Activated CD4-positive, alpha-beta T cell treated with anti-CD3 and anti-CD28 coated beads, Interleukin-10, Interleukin-2, amounts not matched to agents 100 ng/mL and 50 ng/mL, durations not matched to agents 16 hours and 8 hours (primary cell): Measurements from ENCODE around the gene QPRT.
"Not testable (repeated sequence)": the region's sequence is repeated elsewhere in the genome, so short reads cannot be mapped to it uniquely, and the experiment has no call there.

ENCODE experiments used
- DNase-seq: peaks from one replicate; pipeline ENCODE4 v3.0.0-alpha.2; 2020

QPRT gene

DNA sequence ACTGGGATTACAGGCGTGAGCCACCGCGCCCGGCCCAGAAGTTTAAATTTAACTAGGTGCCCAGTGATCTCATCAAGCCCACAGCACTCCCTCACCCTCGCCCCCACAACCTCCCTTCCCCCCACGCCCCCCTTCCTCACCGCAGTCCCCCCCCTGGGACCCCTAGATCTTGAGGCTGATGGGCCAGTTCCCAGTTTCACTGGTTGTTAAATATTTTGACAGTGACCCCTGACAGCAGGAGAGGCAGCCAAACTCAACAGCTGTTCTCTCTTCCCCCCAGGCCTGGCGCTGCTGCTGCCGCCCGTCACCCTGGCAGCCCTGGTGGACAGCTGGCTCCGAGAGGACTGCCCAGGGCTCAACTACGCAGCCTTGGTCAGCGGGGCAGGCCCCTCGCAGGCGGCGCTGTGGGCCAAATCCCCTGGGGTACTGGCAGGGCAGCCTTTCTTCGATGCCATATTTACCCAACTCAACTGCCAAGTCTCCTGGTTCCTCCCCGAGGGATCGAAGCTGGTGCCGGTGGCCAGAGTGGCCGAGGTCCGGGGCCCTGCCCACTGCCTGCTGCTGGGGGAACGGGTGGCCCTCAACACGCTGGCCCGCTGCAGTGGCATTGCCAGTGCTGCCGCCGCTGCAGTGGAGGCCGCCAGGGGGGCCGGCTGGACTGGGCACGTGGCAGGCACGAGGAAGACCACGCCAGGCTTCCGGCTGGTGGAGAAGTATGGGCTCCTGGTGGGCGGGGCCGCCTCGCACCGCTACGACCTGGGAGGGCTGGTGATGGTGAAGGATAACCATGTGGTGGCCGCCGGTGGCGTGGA is 15.6 kb downstream of the QPRT start:
- DNase-seq, result no peak

DNA sequence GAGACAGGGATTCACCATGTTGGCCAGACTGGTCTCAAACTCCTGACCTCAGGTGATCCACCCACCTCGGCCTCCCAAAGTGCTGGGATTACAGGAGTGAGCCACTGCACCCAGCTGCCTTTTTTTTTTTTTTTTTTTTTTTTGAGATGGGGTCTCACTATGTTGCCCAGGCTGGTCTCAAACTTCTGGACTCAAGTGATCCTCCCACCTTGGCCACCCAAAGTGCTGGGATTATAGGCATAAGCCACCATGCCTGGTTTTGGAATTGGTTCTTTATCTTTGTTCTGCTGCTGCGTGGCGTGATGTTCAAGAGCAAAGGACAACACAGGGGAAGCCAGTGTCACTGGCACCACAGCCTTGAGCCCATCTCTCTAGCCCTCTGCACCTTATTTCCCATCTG is 16.7 kb downstream of the QPRT start:
- DNase-seq, result not testable (repeated sequence)

DNA sequence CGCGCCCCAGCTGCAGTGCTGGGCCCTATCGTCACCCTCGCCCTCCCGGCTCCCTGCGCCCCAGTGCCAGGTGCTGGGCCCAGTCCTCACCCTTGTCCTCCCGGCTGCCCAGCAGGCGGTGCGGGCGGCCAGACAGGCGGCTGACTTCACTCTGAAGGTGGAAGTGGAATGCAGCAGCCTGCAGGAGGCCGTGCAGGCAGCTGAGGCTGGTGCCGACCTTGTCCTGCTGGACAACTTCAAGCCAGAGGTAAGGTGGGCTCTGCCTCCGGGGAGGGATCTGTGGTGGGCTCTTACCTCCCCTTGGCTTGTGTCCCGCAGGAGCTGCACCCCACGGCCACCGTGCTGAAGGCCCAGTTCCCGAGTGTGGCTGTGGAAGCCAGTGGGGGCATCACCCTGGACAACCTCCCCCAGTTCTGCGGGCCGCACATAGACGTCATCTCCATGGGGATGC is 17.9 kb downstream of the QPRT start:
- no peak for DNase-seq

DNA sequence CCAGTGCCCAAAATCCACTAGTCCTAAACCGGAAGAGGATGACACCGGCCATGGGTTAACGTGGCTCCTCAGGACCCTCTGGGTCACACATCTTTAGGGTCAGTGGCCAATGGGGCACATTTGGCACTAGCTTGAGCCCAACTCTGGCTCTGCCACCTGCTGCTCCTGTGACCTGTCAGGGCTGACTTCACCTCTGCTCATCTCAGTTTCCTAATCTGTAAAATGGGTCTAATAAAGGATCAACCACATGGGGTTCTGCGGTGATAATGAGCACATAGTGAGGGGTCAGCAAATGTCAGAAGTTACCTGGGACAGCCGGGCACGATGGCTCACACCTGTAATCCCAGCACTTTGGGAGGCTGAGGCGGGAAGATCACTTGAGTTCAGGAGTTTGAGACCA is 18.4 kb downstream of the QPRT start:
- no peak for DNase-seq

DNA sequence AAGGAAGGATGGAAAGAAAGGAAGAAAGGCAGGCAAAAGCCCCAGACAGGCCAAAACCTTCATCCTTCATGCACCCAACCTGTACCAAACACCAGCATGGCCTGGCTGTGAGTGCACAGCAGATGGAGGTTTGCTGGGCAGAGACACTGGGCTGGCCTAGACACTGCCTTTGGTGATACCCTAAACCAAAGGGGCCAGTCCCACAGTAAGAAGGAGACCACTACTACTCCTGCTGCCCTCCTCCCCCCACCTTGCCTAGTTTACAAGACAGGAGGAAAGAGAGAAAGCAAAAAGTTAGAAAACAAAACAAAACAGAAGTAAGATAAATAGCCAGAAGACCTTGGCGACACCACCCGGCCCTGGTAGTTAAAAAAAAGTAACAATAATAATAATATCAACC is 19.1 kb downstream of the QPRT start:
- no peak for DNase-seq

DNA sequence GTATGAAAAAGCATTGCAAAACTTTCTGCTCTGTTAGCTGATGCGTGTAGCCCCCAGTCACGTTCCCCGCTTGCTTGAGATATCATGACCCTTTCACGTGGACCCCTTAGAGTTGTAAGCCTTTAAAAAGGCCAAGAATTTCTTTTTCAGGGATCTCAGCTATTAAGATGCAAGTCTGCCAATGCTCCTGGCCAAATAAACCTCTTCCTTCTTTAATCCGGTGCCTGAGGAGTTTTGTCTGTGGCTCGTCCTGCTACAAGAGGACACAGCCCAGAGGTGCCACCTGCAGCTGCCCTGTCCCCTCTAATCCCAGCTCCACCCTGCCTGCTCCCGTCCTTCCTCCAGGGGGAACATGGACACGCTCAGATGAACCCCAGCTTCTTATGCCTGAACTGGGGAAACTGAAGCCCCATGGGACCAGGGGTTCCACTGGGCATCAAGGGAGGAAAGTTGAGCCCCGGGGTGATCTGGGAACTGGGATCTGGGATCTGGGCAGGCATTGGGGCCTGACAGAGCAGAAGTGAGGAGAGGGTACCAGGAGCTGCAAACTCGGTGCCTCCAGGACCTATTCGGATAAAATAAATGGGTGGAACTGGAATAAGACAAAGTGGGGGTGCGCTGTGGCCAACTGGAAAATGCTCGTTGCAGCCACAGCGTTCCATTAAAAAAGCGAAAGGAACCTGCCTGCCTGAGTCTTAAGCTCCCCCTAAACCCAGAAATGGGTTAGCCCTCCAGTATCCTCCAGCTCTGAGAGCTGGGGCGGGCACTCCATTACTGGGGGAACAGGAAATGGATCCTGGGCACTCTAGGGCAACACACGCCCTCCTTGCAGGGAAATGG is 19.7 kb downstream of the QPRT start:
- DNase-seq, result no peak

DNA sequence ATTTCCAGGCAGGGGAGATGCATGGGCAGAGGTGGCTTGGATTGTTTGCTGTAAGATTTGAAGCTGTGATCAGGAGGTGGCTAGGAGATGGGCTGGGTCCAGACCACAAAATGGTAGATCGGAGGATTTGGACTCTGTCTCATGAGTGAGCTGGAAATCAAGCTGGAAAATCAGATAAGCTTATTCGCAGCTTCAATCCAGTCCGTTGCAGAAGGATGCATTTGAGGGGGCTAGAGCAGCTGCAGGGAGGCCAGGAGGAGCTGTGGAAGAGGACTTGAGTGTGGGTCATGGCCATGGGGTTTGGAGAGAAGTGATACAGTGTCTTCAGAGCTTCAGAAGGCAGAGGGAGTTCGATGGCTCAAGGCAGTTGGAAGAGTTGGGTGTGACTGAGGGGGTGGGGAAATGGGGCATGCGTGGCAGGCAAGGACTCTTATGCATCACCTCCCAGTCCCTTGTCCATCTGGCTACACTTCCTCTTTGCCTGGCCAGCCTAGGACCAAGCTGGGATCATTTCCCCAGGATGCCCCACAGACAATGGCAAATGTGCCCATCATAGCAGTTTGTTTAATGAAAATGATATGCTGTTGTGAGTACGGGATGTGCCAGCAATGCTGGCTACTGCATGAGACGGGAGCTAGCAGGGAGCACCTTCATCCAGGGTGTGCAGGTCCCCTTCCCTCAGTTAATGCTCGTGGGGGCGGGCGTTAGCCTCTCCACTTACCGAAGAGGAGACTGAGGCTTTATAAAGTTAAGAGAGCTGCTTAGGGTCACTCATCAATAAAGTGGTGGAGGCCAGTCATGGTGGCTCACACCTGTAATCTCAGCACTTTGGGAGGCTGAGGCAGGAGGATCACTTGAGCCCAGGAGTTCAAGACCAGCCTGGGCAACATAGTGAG is 20.6 kb downstream of the QPRT start:
- DNase-seq, result no peak

DNA sequence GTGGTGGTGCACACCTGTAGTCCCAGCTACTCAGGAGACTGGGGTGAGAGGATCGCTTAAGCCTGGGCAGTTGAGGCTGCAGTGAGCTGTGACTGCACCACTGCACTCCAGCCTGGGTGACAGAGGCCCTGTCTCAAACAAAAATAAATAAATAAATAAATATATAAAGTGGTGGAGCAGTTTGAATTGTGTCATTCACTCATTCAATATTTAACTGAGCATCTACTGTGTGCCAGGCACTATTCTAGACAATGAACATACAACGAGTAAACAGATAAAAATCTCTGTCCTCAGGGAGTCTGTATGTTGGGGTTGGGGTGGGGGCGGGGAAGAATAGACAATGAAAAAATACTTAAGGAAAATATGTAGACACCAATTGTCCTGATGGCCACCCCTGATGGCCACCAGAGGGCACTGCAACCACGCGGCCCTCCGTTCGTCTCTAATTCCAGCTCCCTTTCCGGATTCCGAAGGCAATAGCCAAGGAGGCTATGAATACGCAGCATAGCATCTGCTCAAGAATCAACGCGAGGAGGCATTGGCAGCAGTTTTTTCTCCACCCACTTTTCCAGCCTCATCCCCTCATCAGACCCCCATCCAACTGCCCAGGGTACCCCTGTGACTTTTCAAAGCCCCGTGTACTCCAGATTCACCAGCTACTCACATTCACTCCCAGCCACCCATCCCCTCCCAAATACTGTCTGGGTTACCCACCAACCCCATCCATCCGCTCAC is 21.4 kb downstream of the QPRT start:
- DNase-seq, result peak; percentile 82

DNA sequence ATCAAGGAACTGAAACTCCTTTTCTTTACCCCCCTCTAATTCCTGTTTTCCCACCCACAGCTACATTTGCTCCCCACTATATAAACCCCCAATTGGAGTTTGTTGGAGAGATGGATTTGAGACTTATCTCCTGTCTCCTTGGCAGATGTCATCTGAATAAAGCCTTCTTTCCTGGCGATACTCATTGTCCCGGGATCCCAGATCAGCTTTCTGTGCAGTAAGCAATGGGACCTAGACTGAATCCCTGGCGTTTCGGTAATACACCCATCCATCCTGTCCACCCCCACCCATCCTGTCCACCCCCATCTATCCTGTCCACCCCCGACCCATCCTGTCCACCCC is 22.2 kb downstream of the QPRT start:
- no peak for DNase-seq

DNA sequence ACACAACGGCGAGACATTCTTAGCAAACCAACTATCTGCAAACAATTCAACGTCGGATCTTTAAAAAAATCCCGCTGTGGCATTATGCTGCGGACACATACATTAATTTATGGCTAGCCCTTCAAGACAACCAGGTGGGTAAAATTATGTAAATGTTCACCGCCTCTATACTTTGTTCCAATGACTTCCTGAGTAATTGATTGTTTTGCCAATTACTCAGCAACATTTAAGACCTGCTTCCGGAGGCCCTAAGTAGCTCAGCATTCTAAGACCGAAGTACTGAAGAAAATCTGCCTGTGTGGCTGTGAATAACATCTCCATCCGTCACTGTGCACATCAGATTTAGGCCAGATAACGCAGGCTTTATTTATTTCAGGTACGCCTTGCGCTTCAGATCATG is 23.3 kb downstream of the QPRT start:
- peak; percentile 49 for DNase-seq

DNA sequence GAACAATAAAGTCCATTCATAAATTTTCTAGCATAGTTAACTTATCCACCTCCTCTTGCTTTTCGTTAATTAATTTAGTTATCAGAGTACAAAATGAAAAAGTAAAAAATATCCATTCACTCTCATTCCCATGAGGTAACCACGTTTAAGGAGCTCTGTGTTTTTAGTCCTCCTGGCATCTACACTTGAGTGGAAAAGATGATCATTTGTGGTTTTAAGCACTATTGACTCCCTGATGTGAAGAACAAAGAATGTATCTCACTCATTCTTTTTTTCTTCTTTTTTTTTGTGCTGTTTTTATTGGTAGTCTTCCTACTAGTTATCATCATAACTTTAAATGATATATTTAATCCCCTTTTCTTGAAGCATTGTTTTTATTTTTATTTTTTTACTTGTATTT is 26.1 kb downstream of the QPRT start:
- DNase-seq, result no peak

DNA sequence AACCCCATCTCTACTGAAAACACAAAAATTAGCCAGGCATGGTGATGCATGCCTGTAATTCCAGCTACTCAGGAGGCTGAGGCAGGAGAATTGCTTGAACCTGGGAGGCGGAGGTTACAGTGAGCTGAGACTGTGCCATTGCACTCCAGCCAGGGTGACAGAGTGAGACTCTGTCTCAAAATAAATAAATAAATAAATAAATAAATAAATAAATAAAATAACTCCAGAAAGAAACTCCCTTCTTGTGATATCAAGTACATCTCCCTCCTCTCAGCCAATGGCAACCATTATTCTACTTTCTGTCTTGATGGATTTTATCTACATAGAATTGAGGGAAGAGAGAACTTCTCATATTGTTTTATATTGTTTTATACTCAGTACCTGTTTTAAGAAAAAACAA is 28.2 kb downstream of the QPRT start:
- not testable (repeated sequence) for DNase-seq

DNA sequence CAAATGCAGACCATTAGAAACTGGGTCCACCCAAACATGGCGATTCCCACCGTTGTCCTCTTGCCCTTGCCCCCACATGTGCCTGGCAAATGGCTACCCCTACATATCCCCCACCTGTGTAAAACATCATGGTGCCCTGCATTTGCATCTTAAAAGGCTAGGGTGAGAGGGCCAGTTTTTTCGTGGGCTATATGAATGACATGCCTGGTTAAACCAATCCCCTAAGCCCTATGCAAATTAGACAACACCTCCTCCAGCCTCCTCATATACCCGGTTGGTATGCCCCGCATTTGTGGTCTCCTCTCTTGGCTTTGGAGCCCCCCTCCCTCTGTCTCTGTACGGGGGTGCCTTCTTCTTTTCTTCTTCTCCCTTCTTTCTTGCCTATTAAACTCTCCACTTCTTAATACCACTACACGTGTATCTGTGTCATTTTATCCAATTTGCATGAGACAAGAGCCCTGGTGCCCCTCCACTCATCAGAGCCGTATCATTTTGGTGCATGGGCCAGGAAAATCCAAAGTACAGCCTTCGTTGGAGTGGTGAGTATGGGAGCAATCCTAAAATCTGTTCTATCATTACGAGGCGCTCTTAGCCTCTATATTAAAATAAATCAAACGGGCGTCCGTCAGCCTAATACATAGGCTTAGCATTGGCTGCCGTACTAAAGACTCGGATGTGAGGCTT is 30.1 kb downstream of the QPRT start:
- DNase-seq, result no peak

DNA sequence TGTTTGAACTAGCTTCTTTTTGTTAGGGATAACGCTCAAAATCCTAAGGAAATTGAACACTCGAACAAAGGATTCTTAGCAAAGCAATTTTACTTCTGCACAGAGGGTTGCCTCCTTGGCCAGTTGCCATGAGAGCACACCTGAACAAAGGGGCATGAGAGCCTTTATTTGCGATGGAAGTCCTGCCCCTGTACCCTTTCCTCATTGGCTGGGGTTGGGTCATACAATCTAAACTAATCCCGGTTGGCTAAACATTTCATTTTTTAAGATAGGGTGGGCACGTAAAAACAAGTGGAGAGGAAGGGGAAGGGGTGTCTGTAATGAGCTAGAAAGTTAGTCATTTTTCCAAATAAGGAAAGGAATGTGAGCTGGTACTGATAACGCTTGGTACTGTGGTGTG is 30.7 kb downstream of the QPRT start:
- DNase-seq, result not testable (repeated sequence)

DNA sequence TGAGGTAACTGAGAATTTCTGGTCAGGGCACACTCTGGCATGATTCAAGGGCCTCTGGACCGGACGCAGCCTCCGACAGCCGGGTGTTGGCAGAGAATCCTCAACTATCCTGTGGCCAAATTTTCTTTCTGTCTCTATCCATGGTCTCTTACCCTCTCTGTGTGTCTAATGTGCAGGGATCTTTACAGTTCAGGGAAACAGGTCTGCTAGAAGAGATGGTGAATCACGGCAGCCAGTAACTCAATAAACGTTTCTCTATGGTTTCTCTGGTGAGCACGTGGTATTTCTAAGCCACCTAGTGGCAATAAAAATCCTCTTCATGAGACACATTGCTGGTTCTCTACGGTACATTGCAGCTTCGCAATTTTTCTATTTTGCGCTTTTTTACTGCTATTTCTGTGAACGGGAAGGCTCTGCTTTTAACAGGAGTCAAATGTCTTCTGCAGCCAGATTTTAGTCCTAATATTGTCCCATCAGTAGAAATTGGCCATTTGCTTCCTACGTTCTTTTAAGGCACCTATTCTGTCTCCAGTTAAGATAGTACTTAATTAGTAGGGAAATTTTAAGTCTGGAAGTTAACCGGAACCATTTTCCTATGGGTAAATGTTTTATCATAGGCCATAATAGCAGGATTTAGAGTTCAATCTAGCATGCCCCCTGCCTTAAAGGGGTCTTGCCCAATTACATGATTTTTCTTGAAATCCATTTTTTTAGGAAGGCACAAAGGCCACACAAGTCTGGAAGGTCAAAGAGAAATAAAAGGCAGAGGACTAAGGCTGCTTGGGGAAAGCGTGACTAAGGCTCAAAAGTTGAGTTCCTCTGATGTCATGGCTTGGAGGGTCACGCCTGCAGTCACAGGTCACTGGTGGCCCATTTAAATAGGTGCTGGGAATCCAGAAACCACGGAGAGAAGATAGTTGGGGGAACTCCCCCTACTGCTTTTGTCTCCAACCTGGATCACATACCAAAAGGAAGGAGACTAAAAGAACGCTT is 31.5 kb downstream of the QPRT start:
- DNase-seq, result peak; percentile 79

DNA sequence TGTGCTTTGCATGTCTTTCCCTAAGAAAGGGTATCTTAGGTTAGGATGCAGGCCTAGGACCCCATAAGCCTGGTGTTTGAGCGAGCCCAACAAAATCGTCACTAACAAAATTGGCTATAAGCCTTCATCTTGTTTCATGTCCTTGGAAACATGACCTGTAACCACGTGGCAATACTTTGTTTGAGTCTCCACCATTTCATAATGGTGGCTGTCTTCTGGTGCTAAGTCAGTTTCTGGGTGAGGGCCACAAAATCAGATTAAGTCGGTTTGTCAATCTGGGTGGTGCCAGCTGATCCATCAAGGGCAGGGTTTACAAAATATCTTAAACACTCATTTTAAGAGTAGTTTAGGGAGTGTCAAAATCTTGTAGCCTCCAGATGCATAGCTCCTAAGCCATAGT is 33.8 kb downstream of the QPRT start:
- DNase-seq, result no peak

DNA sequence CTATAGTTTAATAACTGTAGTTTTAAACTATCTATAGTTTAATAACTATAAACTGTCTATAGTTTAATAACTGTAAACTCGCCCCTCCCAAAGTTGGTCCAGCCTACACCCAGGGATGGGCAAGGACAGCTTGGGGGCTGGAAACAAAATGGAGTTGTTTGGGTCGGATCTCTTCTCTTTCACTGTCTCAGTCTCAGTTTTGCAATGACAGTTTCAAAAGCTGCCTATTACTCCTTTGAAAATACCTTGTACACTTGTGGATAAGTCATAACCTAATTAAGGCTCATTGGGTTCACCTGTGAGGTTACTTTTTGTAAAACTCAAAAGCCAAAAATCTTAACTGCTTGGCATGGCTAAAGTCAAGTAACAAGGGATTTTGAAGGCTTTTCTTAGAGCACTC is 35.4 kb downstream of the QPRT start:
- no peak for DNase-seq

DNA sequence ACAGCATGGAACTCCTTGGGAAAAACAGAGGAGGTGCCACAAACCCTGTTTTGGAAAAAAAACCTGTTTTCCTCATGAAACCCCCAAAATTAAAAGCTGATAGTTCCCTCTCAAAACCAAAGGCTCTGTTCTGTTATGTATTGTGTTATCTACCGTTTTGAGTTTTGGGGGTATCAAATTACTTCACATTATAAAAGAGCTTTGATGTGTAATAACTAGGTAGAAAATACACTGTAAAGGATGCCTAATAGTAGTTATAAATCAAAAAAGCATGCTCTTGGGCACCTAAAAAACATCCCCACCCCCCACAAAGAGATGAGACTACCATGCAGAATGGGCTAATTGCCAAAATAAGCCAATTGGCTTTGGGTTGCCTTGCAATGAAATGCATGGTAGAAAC is 36.0 kb downstream of the QPRT start:
- DNase-seq, result no peak

DNA sequence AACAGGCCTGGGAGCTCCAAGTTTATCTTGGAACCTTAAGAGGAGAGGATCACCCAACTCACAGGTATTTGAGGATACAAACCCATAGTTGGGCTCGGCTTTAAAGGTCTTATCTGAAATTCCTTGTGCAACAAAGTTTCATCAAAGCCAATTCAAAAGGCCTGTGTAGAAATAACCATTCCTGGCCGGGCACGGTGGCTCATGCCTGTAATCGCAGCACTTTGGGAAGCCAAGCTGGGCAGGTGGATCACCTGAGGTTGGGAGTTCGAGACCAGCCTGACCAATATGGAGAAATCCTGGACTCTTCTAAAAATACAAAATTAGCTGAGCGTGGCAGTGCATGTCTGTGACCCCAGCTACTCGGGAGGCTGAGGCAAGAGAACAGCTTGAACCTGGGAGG is 38.1 kb downstream of the QPRT start:
- no peak for DNase-seq

DNA sequence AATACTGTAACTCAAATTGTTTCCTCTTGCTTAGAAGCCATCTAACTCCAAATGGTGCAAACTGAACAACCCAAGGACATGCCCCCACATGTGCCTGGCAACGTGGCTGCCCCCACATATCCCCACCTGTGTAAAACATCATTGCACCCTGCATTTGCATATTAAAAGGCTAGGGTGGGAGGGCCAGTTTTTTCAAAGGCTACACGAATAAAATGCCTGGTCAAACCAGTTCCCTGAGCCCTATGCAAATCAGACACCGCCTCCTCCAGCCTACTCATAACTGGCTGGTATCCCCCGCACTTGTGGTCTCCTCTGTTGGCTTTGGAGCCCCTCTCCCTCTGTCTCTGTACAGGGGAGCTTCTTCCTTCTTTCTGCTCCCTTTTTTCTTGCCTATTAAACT is 40.1 kb downstream of the QPRT start:
- no peak for DNase-seq

DNA sequence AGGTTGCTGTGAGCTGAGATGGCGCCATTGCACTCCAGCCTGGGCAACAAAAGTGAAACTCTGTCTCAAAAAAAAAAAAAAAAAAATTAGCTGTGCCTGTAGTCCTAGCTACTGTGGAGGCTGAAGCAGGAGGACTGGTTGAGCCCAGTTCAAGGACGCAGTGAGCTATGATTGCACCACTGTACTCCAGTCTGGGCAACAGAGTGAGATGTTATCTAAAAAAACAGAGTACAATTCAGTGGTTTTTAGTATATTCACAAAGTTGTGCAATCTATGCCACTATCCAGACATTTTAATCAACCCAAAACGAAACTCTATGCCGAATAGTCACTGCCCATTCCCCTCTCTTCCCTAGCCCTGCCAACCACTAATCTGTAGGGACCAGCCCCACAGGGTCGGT is 41.7 kb downstream of the QPRT start:
- DNase-seq, result no peak
